Endothelial cell of umbilical vein (primary cell): Measurements from ENCODE around the gene POU6F1. TPM values are rescaled to one million over a fixed set of nuclear protein-coding genes. Genes with fewer than 3 reads are reported as not detected.

Source experiments
- BruUV-seq: library from RNA; stranded (reverse); fragments of 400-500 nt; replicated peaks from 2 replicates; lab custom pipeline; 2021; lab: Mats Ljungman, UMichigan
- CTCF ChIA-PET: fragments of 300-600, 350-600 bp; sonication (Branson Sonifier 250); formaldehyde crosslinking; loops from one replicate; lab custom pipeline; 2021; ENCODE audit warnings: antibody characterized with exemption, inconsistent platforms; lab: Charles Lee
- POLR2A ChIA-PET: fragments of 300-600, 350-600 bp; sonication (Branson Sonifier 250); formaldehyde crosslinking; loops from one replicate; lab custom pipeline; 2021; ENCODE audit warnings: antibody characterized with exemption, inconsistent platforms; lab: Charles Lee
- DNase-seq: peaks from one replicate; pipeline ENCODE4 v3.0.0-alpha.2; 2011; ENCODE audit warnings: low read depth, low spot score
- FAIRE-seq: peaks from 2 replicates; lab custom pipeline; 2011; peaks lifted over from hg19 to GRCh38; lab: Jason Lieb, UNC
- H2AFZ ChIP-seq: 2 replicates; pipeline ENCODE4 v1.6.0; 2012; ENCODE audit warnings: low read depth, low read length, control low read depth, inconsistent platforms
- H3K27ac ChIP-seq: 2 replicates; pipeline ENCODE4 v1.5.1; 2011; ENCODE audit warnings: low read depth, mild to moderate bottlenecking, control low read depth, low read length, moderate library complexity; ENCODE audit not compliant: insufficient read depth
- H3K27me3 ChIP-seq, 2 experiments: 2 replicates each; pipeline versions ENCODE4 v1.6.0 to v1.6.1; 2011; ENCODE audit warnings: low read length in 2 of 2, mixed read lengths in 1 of 2; ENCODE audit not compliant: control insufficient read depth in 2 of 2, insufficient read depth in 2 of 2
- H3K36me3 ChIP-seq, 2 experiments: 2 replicates in 1 of 2; 3 replicates in 1 of 2; pipeline ENCODE4 v1.5.1; 2011; ENCODE audit warnings: low read length in 2 of 2, mild to moderate bottlenecking in 1 of 2, moderate library complexity in 1 of 2; ENCODE audit not compliant: control insufficient read depth in 2 of 2, insufficient read depth in 2 of 2; ENCODE audit errors: extremely low read depth in 1 of 2
- H3K4me1 ChIP-seq: 3 replicates; pipeline ENCODE4 v1.5.1; 2011; ENCODE audit warnings: mild to moderate bottlenecking, low read length; ENCODE audit not compliant: control insufficient read depth, insufficient read depth; ENCODE audit errors: extremely low read depth
- H3K4me2 ChIP-seq: 2 replicates; pipeline ENCODE4 v1.6.1; 2011; ENCODE audit warnings: low read length, control low read depth, mixed read lengths; ENCODE audit not compliant: insufficient read depth
- H3K4me3 ChIP-seq, 3 experiments: fragments of 200-600 bp in 1 of 3; sonication (generic), shearing (Covaris generic) in 1 of 3; replicated peaks in 1 of 3; 2 replicates each; pipeline ENCODE4 v1.5.1; 2011 to 2016; ENCODE audit warnings: control low read depth in 3 of 3, low read length in 3 of 3, mild to moderate bottlenecking in 2 of 3, inconsistent platforms in 1 of 3, low read depth in 1 of 3, moderate library complexity in 1 of 3; ENCODE audit not compliant: insufficient read depth in 1 of 3
- H3K79me2 ChIP-seq: 2 replicates; pipeline ENCODE4 v1.6.0; 2012; ENCODE audit warnings: low read length, inconsistent platforms; ENCODE audit not compliant: control insufficient read depth, insufficient read depth
- H3K9ac ChIP-seq: replicated peaks from 2 replicates; pipeline ENCODE3; 2011; ENCODE audit warnings: low read length, control low read depth; ENCODE audit not compliant: insufficient read depth; ENCODE audit errors: extremely low read depth
- H3K9me1 ChIP-seq: replicated peaks from 3 replicates; pipeline ENCODE4 v1.6.0; 2011; ENCODE audit warnings: mild to moderate bottlenecking, low read length; ENCODE audit not compliant: control insufficient read depth, insufficient read depth; ENCODE audit errors: extremely low read depth
- H3K9me3 ChIP-seq: replicated peaks from 2 replicates; pipeline ENCODE4 v1.5.1; 2012; ENCODE audit warnings: low read length, inconsistent platforms; ENCODE audit not compliant: control insufficient read depth, insufficient read depth
- H4K20me1 ChIP-seq: replicated peaks from 2 replicates; pipeline ENCODE3; 2011; ENCODE audit warnings: mild to moderate bottlenecking, low read length; ENCODE audit not compliant: control insufficient read depth, insufficient read depth; ENCODE audit errors: extremely low read depth
- CTCF ChIP-seq, 2 donors: IDR thresholded peaks; 1 replicate in 1 of 2; 2 replicates in 1 of 2; pipeline ENCODE4 v1.5.1; 2011; ENCODE audit warnings: low read length in 2 of 2, mild to moderate bottlenecking in 2 of 2, moderate library complexity in 2 of 2, control low read depth in 1 of 2, inconsistent platforms in 1 of 2, low read depth in 1 of 2; ENCODE audit not compliant: insufficient read depth in 1 of 2; ENCODE audit errors: extremely low read depth in 1 of 2
- EZH2 ChIP-seq: IDR thresholded peaks from 2 replicates; pipeline ENCODE4 v1.6.1; 2012; ENCODE audit warnings: borderline replicate concordance, low read depth, mild to moderate bottlenecking, moderate library complexity, low read length, inconsistent platforms; ENCODE audit not compliant: severe bottlenecking
- FOS ChIP-seq: IDR thresholded peaks from 2 replicates; pipeline ENCODE4 v1.6.1; 2011; ENCODE audit warnings: mild to moderate bottlenecking, low read length, moderate library complexity, borderline replicate concordance; ENCODE audit not compliant: insufficient read depth
- GATA2 ChIP-seq: IDR thresholded peaks from 2 replicates; pipeline ENCODE4 v1.7.0; 2011; ENCODE audit warnings: low read depth, mild to moderate bottlenecking, moderate library complexity, mixed read lengths, low read length; ENCODE audit not compliant: insufficient read length, insufficient read depth
- JUN ChIP-seq: IDR thresholded peaks from 2 replicates; pipeline ENCODE4 v1.6.1; 2011; ENCODE audit warnings: borderline replicate concordance, low read depth; ENCODE audit not compliant: insufficient read length, insufficient read depth
- MAX ChIP-seq: IDR thresholded peaks from 2 replicates; pipeline ENCODE4 v1.6.1; 2011; ENCODE audit not compliant: insufficient read depth, insufficient read length
- MYC ChIP-seq: IDR thresholded peaks from one replicate; pipeline ENCODE4 v1.6.1; 2011; ENCODE audit warnings: mild to moderate bottlenecking, low read depth, low read length
- POLR2A ChIP-seq: IDR thresholded peaks from 2 replicates; pipeline ENCODE4 v1.6.1; 2012; ENCODE audit warnings: low read depth, mild to moderate bottlenecking, control low read depth, low read length
- POLR2AphosphoS5 ChIP-seq: IDR thresholded peaks from 2 replicates; pipeline ENCODE4 v1.6.1; 2012; ENCODE audit warnings: low read depth, mild to moderate bottlenecking, control low read depth, low read length, moderate library complexity; ENCODE audit not compliant: insufficient read depth
- dilution Hi-C: fragments of 300-500 bp; cut with MboI; formaldehyde crosslinking; loops from one replicate; pipeline ENCODE4 v1.15.0; 2019; ENCODE audit warnings: low sequenced_read_pairs; ENCODE audit not compliant: extremely low pct_ligation_motif_present
- intact Hi-C: fragments of 100-400 bp; cut with micrococcal nuclease; formaldehyde crosslinking; loops from one replicate; pipeline ENCODE4 v1.10.0; 2022
- polyA plus RNA-seq, 4 experiments: library from polyadenylated mRNA; depleted of rRNA in 3 of 4; stranded (reverse) in 3 of 4; unstranded in 1 of 4; fragments of >200 nt; gene quantifications; 2 replicates each; pipeline versions ENCODE4 v1.2.1 to v1.2.3, GENCODE V29; 2011 to 2012; ENCODE audit warnings: missing spikeins in 1 of 4
- total RNA-seq: library from RNA; stranded (reverse); gene quantifications from 2 replicates; pipeline ENCODE4 v1.2.3, GENCODE V29; 2021

The POU6F1 gene
- total and polyA plus RNA-seq, 2 donors (not counting 3 experiments of a cell fraction or from before 2014, with no cell fraction given), result 5.4 to 14.4 TPM

- Histone ChIP-seq H3K36me3 (no peaks in the 10 kb centered on the region), H3K27ac (no peak overlapping the region), H3K4me2 (peak overlapping the region; percentile 54), H3K27me3 (no peaks in the 10 kb centered on the region), H3K9me1 (no peaks in the 10 kb centered on the region), H4K20me1 (no peaks in the 10 kb centered on the region), H2AFZ (peak overlapping the region; percentile 43), H3K4me1 (peaks cover 16% of the 10 kb centered on the region), H3K4me3 (peak overlapping the region in 2 of 3 experiments; percentile 60 to 89), H3K9ac (no peak overlapping the region), H3K79me2 (no peaks in the 10 kb centered on the region), H3K9me3 (no peaks in the 10 kb centered on the region)
- FAIRE-seq (no peak), DNase-seq (no peak)
- ChIA-PET CTCF (interaction anchor here (0.9 to 2.4 kb wide), 8 partner anchors 12 to 125 kb away, joined by 3 to 27 read pairs (median 6); partner anchors contain the start of gene SMAGP), POLR2A (interaction anchor here (0.8 to 1.6 kb wide), 2 partner anchors 133 to 691 kb away, joined by 3 to 8 read pairs; partner anchors contain the start of gene CSRNP2)
- dilution Hi-C loops (no loop called here), intact Hi-C loops (loop anchor here (5.0 kb wide), 2 partner anchors 56 to 134 kb away; partner anchors contain the start of genes CSRNP2 and SMAGP)
- no peak for TF ChIP-seq MYC
- TF ChIP-seq GATA2, result no peak
- TF ChIP-seq CTCF (IDR thresholded peaks at IDR 0.05; ENCODE audit: extremely low read depth in 1 of 2, insufficient read depth in 1 of 2, low read depth in 1 of 2, low read length in 2 of 2), result no peak
- no peak for TF ChIP-seq FOS
- TF ChIP-seq JUN, result no peak
- TF ChIP-seq POLR2A, result no peak
- no peak for TF ChIP-seq EZH2
- no peak for TF ChIP-seq POLR2AphosphoS5
- no peak for TF ChIP-seq MAX
- no TSS peak for BruUV-seq
Observed at GRCh38 chr12:51216642-51217041, 1.2 kb downstream of the POU6F1 start.
